HG03558 (cell line): ENCODE measurements around the gene SLC27A4.

Experiments
- ATAC-seq: cut with Tn5 transposase; IDR thresholded peaks from one replicate; pipeline ENCODE4 v1.9.1; 2021; ENCODE audit warnings: moderate number of reproducible peaks; ENCODE audit not compliant: unreplicated experiment; ENCODE audit errors: extremely low read depth

Gene SLC27A4

GRCh38 chr9:128389395-128390149 is 49.2 kb downstream of the SLC27A4 start:
- ATAC-seq = no peak

- ATAC-seq = no peak
These were observed 50.0 kb downstream of the SLC27A4 start for GRCh38 chr9:128390150-128390812.

GRCh38 chr9:128390813-128391711 is 50.7 kb downstream of the SLC27A4 start:
- ATAC-seq = no peak

- ATAC-seq = no peak
These were observed 51.6 kb downstream of the SLC27A4 start for GRCh38 chr9:128391956-128392301.

- no peak for ATAC-seq
These were observed 52.2 kb downstream of the SLC27A4 start for GRCh38 chr9:128392302-128393144.

- no peak for ATAC-seq
These were observed 52.9 kb downstream of the SLC27A4 start for GRCh38 chr9:128393145-128393775.

GRCh38 chr9:128393970-128394369 is 53.6 kb downstream of the SLC27A4 start:
- ATAC-seq = no peak

- no peak for ATAC-seq
These were observed 54.2 kb downstream of the SLC27A4 start for GRCh38 chr9:128394379-128395168.

- no peak for ATAC-seq
These were observed 56.8 kb downstream of the SLC27A4 start for GRCh38 chr9:128396970-128397613.

- ATAC-seq = no peak
These were observed 57.5 kb downstream of the SLC27A4 start for GRCh38 chr9:128397831-128398230.

GRCh38 chr9:128399861-128400260 is 59.5 kb downstream of the SLC27A4 start:
- no peak for ATAC-seq

GRCh38 chr9:128404560-128404959 is 64.2 kb downstream of the SLC27A4 start:
- no peak for ATAC-seq

GRCh38 chr9:128405077-128405779 is 64.9 kb downstream of the SLC27A4 start:
- ATAC-seq = no peak

- ATAC-seq = no peak
These were observed 65.4 kb downstream of the SLC27A4 start for GRCh38 chr9:128405780-128406171.

GRCh38 chr9:128406848-128407391 is 66.6 kb downstream of the SLC27A4 start:
- ATAC-seq = no peak

- ATAC-seq = no peak
These were observed 68.7 kb downstream of the SLC27A4 start for GRCh38 chr9:128408963-128409431.

- no peak for ATAC-seq
These were observed 69.1 kb downstream of the SLC27A4 start for GRCh38 chr9:128409450-128409849.
